GM08714 (cell line): ENCODE measurements around the gene IQGAP2.
"Not testable (repeated sequence)": the region's sequence is repeated elsewhere in the genome, so short reads cannot be mapped to it uniquely, and the experiment has no call there.

Experiments
- H3K4me3 ChIP-seq: fragments of 200-500 bp; sonication (Bioruptor generic); 2 replicates; pipeline ENCODE4 v1.5.1; 2014; ENCODE audit warnings: mild to moderate bottlenecking, low read length, inconsistent platforms
- ZNF274 ChIP-seq: IDR thresholded peaks from 2 replicates; pipeline ENCODE4 v1.6.1; 2012; ENCODE audit warnings: mild to moderate bottlenecking, low read depth, low read length

IQGAP2 gene

GRCh38 chr5:76542887-76543690, 140.0 kb downstream of the IQGAP2 start:
- peak overlapping the region; percentile 1; the same call in 1 of the 2 replicates for H3K4me3 ChIP-seq
- no peak for TF ChIP-seq ZNF274

- H3K4me3 ChIP-seq, result no peak overlapping the region; the same call in 1 of the 2 replicates
- TF ChIP-seq ZNF274, result no peak
Observed at GRCh38 chr5:76544268-76544926, 141.3 kb downstream of the IQGAP2 start.

DNA sequence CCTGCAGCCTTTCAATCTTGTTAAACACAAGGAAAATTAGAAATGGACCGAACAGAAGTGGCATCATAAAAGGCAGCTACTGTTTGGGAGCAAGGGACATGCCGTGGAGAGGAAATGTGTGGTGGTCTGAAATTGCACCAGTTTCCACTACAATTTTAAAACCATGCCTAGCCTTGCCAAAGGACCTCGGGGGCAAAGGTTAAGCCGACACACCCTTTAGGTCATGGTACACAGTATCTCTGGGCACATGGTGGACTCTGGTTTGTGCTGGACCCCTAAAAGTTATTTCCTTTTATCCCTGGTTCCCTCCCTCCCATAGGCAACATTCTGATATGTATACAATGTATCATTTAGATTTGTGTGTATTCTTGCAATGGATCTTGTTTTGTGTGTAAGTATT, 142.1 kb downstream of the IQGAP2 start:
- no peak overlapping the region for H3K4me3 ChIP-seq
- TF ChIP-seq ZNF274, result no peak

DNA sequence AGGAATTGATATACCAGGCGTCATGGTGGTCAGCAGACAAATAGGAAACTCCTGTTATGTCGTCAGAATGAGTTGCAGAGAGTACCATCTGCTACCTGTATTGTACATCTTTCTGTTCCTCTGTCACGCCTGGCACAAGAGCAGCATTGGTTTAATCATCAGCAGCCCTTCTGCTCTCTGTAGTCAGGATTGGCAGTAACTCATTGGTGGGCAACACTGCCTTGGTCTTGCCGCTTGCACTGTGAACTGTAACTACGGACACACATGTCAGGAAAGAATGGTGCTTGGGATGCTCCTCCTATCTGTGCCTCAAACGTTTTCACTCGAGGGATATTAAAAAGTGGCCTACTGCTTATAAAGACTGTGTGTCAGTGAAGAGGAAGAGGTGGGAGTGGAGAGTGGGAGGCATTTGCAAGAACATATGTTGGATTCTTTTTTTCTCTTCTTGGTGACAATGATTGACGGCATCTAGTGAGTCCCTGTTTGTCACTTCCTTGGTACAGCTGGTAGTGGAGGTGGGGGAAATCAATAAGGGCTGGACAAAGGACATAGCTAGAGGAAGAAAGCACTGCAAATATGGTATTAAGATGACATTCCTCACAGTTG, 143.5 kb downstream of the IQGAP2 start:
- H3K4me3 ChIP-seq, result peak overlapping the region; percentile 10; the same call in 1 of the 2 replicates
- TF ChIP-seq ZNF274, result no peak

GRCh38 chr5:76547242-76547890, 144.3 kb downstream of the IQGAP2 start:
- peak overlapping the region; percentile 42; the same call in 1 of the 2 replicates for H3K4me3 ChIP-seq
- no peak for TF ChIP-seq ZNF274

DNA sequence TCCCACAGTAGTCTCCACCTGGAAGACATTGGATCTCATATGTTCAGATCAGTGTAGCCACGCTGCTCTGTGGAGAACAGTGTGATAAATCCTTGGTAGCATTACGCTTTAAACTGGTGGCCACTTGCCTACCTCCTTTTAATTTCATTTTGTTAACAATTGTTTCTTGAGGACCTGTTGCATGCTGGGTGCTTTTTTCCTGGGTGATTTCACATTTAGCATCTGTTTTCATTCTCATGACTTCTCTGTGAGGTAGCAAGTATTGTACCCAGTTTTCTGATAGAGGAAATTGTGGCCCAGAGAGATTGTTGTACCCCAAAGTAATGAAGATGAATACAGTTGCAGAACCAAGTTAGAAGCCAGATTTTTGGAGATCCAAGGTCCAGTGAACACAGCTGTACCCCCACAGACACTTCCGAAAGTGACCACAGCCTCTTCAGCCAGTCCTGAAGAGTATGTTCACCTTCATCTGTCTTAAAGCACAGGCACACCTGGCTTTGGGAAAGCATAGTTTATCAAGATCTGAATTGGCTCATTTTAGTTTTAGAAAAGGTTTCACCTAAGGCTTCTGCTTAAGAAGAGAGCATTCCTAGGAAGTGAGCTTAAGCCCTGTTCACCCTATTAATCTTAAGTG, 144.9 kb downstream of the IQGAP2 start:
- no peak for TF ChIP-seq ZNF274
- H3K4me3 ChIP-seq, result peak overlapping the region; percentile 42; the same call in 1 of the 2 replicates

DNA sequence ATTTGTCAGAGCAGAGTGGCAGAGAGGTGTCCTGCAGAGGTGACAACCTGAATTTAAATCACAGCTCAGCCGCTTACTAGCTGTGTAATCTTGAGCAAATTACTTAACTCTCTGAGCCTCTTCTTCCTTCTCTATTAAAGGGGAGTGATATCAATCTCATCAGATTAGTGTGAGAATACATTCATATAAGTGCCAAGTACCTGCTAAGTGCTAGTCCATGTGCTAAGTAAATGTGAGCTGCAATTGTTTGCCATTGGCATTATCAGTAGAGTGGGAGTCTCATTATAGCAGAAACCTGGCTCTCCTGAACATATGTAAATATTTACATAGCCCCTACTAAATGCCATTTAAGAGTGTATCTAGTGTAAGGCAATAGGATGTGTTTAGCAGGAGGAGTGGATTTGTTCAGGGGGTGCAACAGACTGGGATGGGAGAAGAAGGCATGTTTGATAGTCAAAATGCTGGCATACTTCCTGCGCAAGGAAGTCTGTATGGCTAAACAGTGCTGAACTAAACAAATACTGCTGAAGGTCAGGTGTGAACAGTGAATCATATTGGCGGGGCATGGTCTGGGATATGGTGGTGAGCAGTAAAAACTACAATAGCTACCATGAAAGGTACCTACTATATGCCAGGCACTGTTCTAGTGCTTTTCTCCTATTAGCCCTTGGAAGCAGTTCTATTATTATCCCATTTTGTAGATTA, 145.6 kb downstream of the IQGAP2 start:
- no peak overlapping the region for H3K4me3 ChIP-seq
- no peak for TF ChIP-seq ZNF274

DNA sequence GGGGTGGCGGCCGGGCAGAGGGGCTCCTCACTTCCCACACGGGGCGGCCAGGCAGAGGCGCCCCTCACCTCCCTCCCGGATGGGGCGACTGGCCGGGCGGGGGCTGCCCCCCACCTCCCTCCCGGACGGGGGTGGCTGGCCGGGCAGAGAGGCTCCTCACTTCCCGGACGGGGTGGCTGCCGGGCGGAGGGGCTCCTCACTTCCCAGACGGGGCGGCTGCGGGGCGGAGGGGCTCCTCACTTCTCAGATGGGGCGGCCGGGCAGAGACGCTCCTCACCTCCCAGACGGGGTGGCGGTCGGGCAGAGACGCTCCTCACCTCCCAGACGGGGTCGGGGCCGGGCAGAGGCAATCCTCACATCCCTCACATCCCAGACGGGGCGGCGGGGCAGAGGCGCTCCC, 147.8 kb downstream of the IQGAP2 start:
- not testable (repeated sequence) for H3K4me3 ChIP-seq

DNA sequence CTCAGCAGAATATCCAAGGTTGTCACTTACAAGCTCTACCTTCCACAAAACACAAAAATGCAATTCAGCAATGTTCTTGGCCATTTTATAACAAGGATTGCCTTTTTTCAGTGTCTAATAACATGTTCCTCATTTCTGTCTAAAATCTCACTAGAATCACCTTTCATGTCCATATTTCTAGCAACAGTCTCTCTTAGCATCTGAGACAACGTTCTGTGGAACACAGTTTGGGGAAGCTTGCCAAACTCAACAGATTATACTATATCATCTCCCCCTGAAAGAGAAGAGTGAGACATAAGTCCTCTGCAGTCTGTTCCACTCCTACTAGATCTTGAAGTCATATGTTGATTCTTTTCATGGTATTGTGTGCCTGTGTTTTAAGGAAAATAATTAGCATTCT, 149.5 kb downstream of the IQGAP2 start:
- no peak overlapping the region for H3K4me3 ChIP-seq
- TF ChIP-seq ZNF274, result no peak

DNA sequence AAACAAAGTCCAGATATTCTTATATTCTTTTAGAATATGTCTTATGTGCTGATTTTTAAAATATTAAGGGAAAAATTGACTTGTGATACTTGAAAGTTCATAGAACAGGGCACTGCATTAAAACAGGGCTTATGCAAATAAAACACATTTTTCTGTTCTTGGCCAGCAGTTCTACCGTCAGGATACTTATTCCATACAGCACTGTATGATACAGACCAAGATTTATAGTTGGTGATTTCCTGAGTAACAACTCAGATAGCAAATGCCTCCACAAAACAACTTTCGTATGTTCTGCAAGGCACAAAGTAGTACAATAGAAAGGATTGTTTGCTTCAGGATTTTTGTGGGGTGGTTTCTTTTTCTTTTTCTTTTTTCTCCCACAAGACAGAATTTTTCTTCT, 150.2 kb downstream of the IQGAP2 start:
- H3K4me3 ChIP-seq, result no peak overlapping the region
- no peak for TF ChIP-seq ZNF274

GRCh38 chr5:76555114-76555513, 152.0 kb downstream of the IQGAP2 start:
- no peak for TF ChIP-seq ZNF274
- H3K4me3 ChIP-seq, result no peak overlapping the region

GRCh38 chr5:76555717-76556116, 152.6 kb downstream of the IQGAP2 start:
- TF ChIP-seq ZNF274, result no peak
- no peak overlapping the region for H3K4me3 ChIP-seq

DNA sequence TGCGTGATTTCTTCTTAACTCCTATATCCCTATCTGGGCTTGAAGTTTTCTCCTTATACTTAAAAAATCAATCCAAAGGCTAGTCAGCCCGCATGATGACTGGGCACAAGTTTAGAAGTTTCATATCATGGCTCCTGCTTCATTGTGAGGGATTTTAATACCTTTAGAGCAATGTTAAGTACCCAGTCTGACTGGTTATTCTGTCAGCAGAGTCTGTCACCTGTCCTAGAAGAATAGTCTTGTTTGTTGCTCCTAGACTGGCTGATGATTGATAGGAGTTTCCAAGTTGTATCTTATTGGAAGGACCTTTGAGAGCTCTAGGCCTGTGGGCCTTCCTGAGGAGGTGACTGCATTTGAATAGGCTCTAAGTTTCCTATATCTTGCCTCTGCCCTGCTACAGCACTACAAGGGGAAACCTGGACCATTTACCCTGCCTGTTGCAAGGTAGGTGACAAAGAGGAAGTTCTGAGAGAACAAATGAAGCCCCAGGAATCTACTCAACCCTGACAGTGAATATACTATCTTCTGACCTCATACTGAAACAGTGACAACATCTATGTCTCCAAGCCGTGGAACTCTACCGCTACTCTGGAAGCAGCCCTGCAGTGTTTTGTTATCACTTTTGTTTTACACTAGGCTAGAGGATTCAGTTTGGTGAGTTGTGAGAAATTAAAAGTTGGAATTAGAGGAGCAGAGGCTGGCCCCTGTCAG, 153.6 kb downstream of the IQGAP2 start:
- H3K4me3 ChIP-seq, result no peak overlapping the region
- no peak for TF ChIP-seq ZNF274
